HCT116 (cell line): Measurements from ENCODE around the gene TBCD. TPM values are rescaled to one million over a fixed set of nuclear protein-coding genes. Genes with fewer than 3 reads are reported as not detected.

Experiments used
- ATAC-seq: fragments of 200-7000 bp; cut with Tn5 transposase; 2 replicates; pipeline ENCODE4 v1.9.1; 2020; ENCODE audit warnings: mild to moderate bottlenecking, moderate library complexity
- BruUV-seq: library from RNA; stranded (reverse); fragments of 400-500 nt; replicated peaks from 2 replicates; lab custom pipeline; 2021; lab: Mats Ljungman, UMichigan
- CTCF ChIA-PET: fragments of 300-600 bp; sonication (Branson Sonifier 250); formaldehyde crosslinking; loops from one replicate; lab custom pipeline; 2021; ENCODE audit warnings: antibody characterized with exemption; lab: Charles Lee
- POLR2A ChIA-PET: fragments of 300-600, 350-600 bp; sonication (Branson Sonifier 250); formaldehyde crosslinking; loops from one replicate; lab custom pipeline; 2021; ENCODE audit warnings: antibody characterized with exemption; lab: Charles Lee
- RAD21 ChIA-PET, 2 experiments: fragments of 300-600 bp; sonication (Branson Sonifier 250); formaldehyde crosslinking; loops; one replicate each; lab custom pipeline; 2023; ENCODE audit warnings: low total read pairs in 2 of 2; ENCODE audit not compliant: uncharacterized antibody in 2 of 2, unreplicated experiment in 2 of 2, low non-redundant PET in 1 of 2; lab: Charles Lee
- DNase-seq: peaks from one replicate; pipeline ENCODE4 v3.0.0-alpha.2; 2010; ENCODE audit warnings: low read depth, low spot score
- H2AFZ ChIP-seq: fragments of 200-600 bp; shearing (Covaris generic), sonication (generic); 2 replicates; pipeline ENCODE4 v1.6.1; 2017; ENCODE audit warnings: low read depth, mixed run types, mixed read lengths, antibody characterized with exemption, low read length; ENCODE audit not compliant: poor library complexity, severe bottlenecking
- H3K27ac ChIP-seq: 2 replicates; pipeline ENCODE4 v1.5.1; 2012; ENCODE audit warnings: low read depth, low read length
- H3K27me3 ChIP-seq: fragments of 200-600 bp; sonication (generic); 2 replicates; pipeline ENCODE4 v1.6.1; 2016; ENCODE audit warnings: mixed run types, low read length, mixed read lengths; ENCODE audit not compliant: insufficient read depth
- H3K36me3 ChIP-seq, 2 experiments: fragments of 200-500 bp in 1 of 2; fragments of 200-600 bp in 1 of 2; sonication (Bioruptor generic) in 1 of 2; sonication (generic) in 1 of 2; 2 replicates each; pipeline versions ENCODE4 v1.5.1 to v1.6.1; 2014 to 2016; ENCODE audit warnings: low read length in 2 of 2, inconsistent platforms in 1 of 2, mixed read lengths in 1 of 2, mixed run types in 1 of 2; ENCODE audit not compliant: insufficient read depth in 2 of 2, control insufficient read depth in 1 of 2
- H3K4me1 ChIP-seq, 2 experiments: fragments of 200-600 bp in 1 of 2; sonication (generic) in 1 of 2; 2 replicates each; pipeline versions ENCODE4 v1.5.1 to v1.6.1; 2012 to 2017; ENCODE audit warnings: low read length in 2 of 2, inconsistent platforms in 1 of 2, mild to moderate bottlenecking in 1 of 2, mixed read lengths in 1 of 2, mixed run types in 1 of 2, moderate library complexity in 1 of 2; ENCODE audit not compliant: insufficient read depth in 2 of 2, control insufficient read depth in 1 of 2
- H3K4me2 ChIP-seq: fragments of 200-600 bp; sonication (generic); 2 replicates; pipeline ENCODE4 v1.6.1; 2017; ENCODE audit warnings: mixed run types, low read length, mixed read lengths
- H3K4me3 ChIP-seq, 2 experiments: fragments of 200-600 bp in 1 of 2; sonication (generic) in 1 of 2; replicated peaks in 1 of 2; 2 replicates each; pipeline ENCODE4 v1.5.1; 2011 to 2016; ENCODE audit warnings: low read length in 2 of 2, control low read depth in 1 of 2, low read depth in 1 of 2, mild to moderate bottlenecking in 1 of 2, mixed read lengths in 1 of 2, mixed run types in 1 of 2
- H3K79me2 ChIP-seq: fragments of 200-600 bp; sonication (generic); 2 replicates; pipeline ENCODE4 v1.6.1; 2017; ENCODE audit warnings: mild to moderate bottlenecking, mixed run types, low read length, moderate library complexity, mixed read lengths; ENCODE audit not compliant: insufficient read depth
- H3K9ac ChIP-seq: fragments of 200-600 bp; sonication (generic); 2 replicates; pipeline ENCODE4 v1.6.1; 2016; ENCODE audit warnings: low read length, mixed read lengths
- H3K9me2 ChIP-seq: fragments of 200-600 bp; sonication (generic), shearing (Covaris generic); 2 replicates; pipeline ENCODE4 v1.6.1; 2017; ENCODE audit warnings: mixed run types, mild to moderate bottlenecking, moderate library complexity; ENCODE audit not compliant: insufficient read depth
- H3K9me3 ChIP-seq, 2 experiments: fragments of 200-500 bp in 1 of 2; fragments of 200-600 bp in 1 of 2; sonication (Bioruptor generic) in 1 of 2; sonication (generic) in 1 of 2; 2 replicates each; pipeline ENCODE4 v1.6.1; 2014 to 2017; ENCODE audit warnings: low read length in 2 of 2, mixed read lengths in 2 of 2, inconsistent platforms in 1 of 2, low read depth in 1 of 2, mild to moderate bottlenecking in 1 of 2, mixed run types in 1 of 2, moderate library complexity in 1 of 2; ENCODE audit not compliant: control insufficient read depth in 1 of 2, insufficient read depth in 1 of 2
- H4K20me1 ChIP-seq: fragments of 200-600 bp; sonication (generic), shearing (Covaris generic); 2 replicates; pipeline ENCODE4 v1.6.1; 2017; ENCODE audit warnings: mixed run types, mild to moderate bottlenecking, moderate library complexity; ENCODE audit not compliant: insufficient read depth
- CBX3 ChIP-seq: IDR thresholded peaks from 2 replicates; pipeline ENCODE4 v1.6.1; 2012; ENCODE audit warnings: low read depth
- CEBPB ChIP-seq: IDR thresholded peaks from 2 replicates; pipeline ENCODE4 v1.6.1; 2012; ENCODE audit warnings: low read depth
- ELF1 ChIP-seq: IDR thresholded peaks from 2 replicates; pipeline ENCODE4 v1.6.1; 2012; ENCODE audit warnings: low read depth, borderline replicate concordance
- EZH2 ChIP-seq: fragments of 200-600 bp; sonication (generic); IDR thresholded peaks from 2 replicates; pipeline ENCODE4 v1.6.1; 2017; ENCODE audit warnings: antibody characterized with exemption, mixed run types
- FOSL1 ChIP-seq: IDR thresholded peaks from 2 replicates; pipeline ENCODE4 v1.6.1; 2012; ENCODE audit warnings: low read depth
- JUND ChIP-seq: IDR thresholded peaks from 2 replicates; pipeline ENCODE4 v1.6.1; 2012
- POLR2A ChIP-seq: IDR thresholded peaks from 2 replicates; pipeline ENCODE4 v1.7.0; 2011; ENCODE audit warnings: borderline replicate concordance; ENCODE audit not compliant: insufficient read depth, insufficient read length; ENCODE audit errors: extremely low read depth
- POLR2AphosphoS5 ChIP-seq: IDR thresholded peaks from 2 replicates; pipeline ENCODE4 v1.6.1; 2011; ENCODE audit warnings: mild to moderate bottlenecking, low read depth, low read length, moderate library complexity
- RAD21 ChIP-seq: IDR thresholded peaks from 2 replicates; pipeline ENCODE4 v1.6.1; 2012; ENCODE audit warnings: low read depth, mild to moderate bottlenecking
- SIN3A ChIP-seq: IDR thresholded peaks from 2 replicates; pipeline ENCODE4 v1.6.1; 2012; ENCODE audit warnings: low read depth
- SP1 ChIP-seq: IDR thresholded peaks from 2 replicates; pipeline ENCODE4 v1.6.1; 2012; ENCODE audit warnings: low read depth
- SRF ChIP-seq: IDR thresholded peaks from 2 replicates; pipeline ENCODE4 v1.6.1; 2012; ENCODE audit warnings: low read depth
- TCF7L2 ChIP-seq: IDR thresholded peaks from 2 replicates; pipeline ENCODE4 v1.7.0; 2011; ENCODE audit warnings: borderline replicate concordance, inconsistent platforms; ENCODE audit not compliant: insufficient read depth, insufficient read length; ENCODE audit errors: extremely low read depth
- YY1 ChIP-seq: IDR thresholded peaks from 2 replicates; pipeline ENCODE4 v1.6.1; 2011; ENCODE audit warnings: low read length, low read depth, moderate library complexity, mild to moderate bottlenecking; ENCODE audit not compliant: insufficient replicate concordance; ENCODE audit errors: extremely low read depth
- ZFX ChIP-seq: fragments of 450-650 bp; IDR thresholded peaks from 2 replicates; pipeline ENCODE4 v1.6.1; 2017
- ZNF274 ChIP-seq: fragments of 200-500 bp; sonication (Bioruptor generic); IDR thresholded peaks from 2 replicates; pipeline ENCODE4 v1.6.1; 2014; ENCODE audit warnings: mild to moderate bottlenecking, low read depth, low read length, inconsistent platforms
- intact Hi-C: fragments of 100-400 bp; cut with micrococcal nuclease; formaldehyde crosslinking; loops from 2 replicates; pipeline ENCODE4 v1.10.0; 2022
- total RNA-seq: library from RNA; stranded (reverse); gene quantifications from one replicate; pipeline ENCODE4 v1.2.1, GENCODE V29; 2021; ENCODE audit not compliant: unreplicated experiment
- TF ChIP-seq, protein P1 (sequence below): IDR thresholded peaks from 2 replicates; pipeline ENCODE4 v1.6.1; 2011; ENCODE audit warnings: mild to moderate bottlenecking, low read length, moderate library complexity; ENCODE audit not compliant: insufficient replicate concordance; ENCODE audit errors: extremely low read depth
- TF ChIP-seq, protein P2 (sequence below): IDR thresholded peaks from 2 replicates; pipeline ENCODE4 v1.6.1; 2012

The TBCD gene
- total RNA-seq, 1 experiment from 2014 or later = 152 TPM

DNA sequence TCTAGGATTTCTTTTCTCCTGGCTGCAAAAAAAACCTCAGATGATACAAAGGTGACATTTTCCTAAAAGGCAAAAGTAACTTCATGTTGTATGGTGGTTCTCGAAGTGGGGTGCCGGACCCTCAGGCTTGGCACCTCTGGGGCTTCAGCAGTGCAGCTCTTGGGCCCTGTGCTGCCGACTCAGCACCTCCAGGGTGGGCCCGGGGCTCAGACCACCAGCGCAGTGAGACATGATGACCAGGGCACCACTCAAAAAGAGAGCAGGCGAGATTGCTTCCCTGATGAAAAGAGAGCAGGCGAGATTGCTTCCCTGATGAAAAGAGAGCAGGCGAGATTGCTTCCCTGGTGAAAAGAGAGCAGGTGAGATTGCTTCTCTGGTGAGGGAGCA is 186.6 kb downstream of the TBCD start:
- POLR2A ChIA-PET = no interaction called here
- Histone ChIP-seq H3K27ac (no peak overlapping the region), H3K4me3 (no peak overlapping the region), H3K27me3 (no peaks in the 10 kb centered on the region), H3K4me2 (no peak overlapping the region), H3K36me3 (peaks cover 10 to 38% of the 10 kb centered on the region in 2 experiments; a peak in 3 of 4 replicates), H3K79me2 (no peaks in the 10 kb centered on the region), H3K9me2 (no peaks in the 10 kb centered on the region), H2AFZ (no peak overlapping the region), H3K4me1 (no peaks in the 10 kb centered on the region), H3K9me3 (no peaks in the 10 kb centered on the region), H3K9ac (no peak overlapping the region), H4K20me1 (no peaks in the 10 kb centered on the region)
- intact Hi-C loops = no loop called here
- CTCF ChIA-PET = no interaction called here
- DNase-seq (no peak), ATAC-seq (no peak)
- no TSS peak for BruUV-seq
- no peak for TF ChIP-seq ZFX
- TF ChIP-seq POLR2A = no peak
- no peak for TF ChIP-seq POLR2AphosphoS5
- TF ChIP-seq, protein P1, sequence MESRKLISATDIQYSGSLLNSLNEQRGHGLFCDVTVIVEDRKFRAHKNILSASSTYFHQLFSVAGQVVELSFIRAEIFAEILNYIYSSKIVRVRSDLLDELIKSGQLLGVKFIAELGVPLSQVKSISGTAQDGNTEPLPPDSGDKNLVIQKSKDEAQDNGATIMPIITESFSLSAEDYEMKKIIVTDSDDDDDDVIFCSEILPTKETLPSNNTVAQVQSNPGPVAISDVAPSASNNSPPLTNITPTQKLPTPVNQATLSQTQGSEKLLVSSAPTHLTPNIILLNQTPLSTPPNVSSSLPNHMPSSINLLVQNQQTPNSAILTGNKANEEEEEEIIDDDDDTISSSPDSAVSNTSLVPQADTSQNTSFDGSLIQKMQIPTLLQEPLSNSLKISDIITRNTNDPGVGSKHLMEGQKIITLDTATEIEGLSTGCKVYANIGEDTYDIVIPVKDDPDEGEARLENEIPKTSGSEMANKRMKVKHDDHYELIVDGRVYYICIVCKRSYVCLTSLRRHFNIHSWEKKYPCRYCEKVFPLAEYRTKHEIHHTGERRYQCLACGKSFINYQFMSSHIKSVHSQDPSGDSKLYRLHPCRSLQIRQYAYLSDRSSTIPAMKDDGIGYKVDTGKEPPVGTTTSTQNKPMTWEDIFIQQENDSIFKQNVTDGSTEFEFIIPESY = no peak
- no peak for TF ChIP-seq EZH2
- TF ChIP-seq TCF7L2 = no peak
- no peak for TF ChIP-seq YY1
- no peak for TF ChIP-seq SP1
- no peak for TF ChIP-seq RAD21
- no peak for TF ChIP-seq SIN3A
- no peak for TF ChIP-seq ELF1
- TF ChIP-seq JUND = no peak
- TF ChIP-seq, protein P2, sequence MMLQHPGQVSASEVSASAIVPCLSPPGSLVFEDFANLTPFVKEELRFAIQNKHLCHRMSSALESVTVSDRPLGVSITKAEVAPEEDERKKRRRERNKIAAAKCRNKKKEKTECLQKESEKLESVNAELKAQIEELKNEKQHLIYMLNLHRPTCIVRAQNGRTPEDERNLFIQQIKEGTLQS = no peak
- TF ChIP-seq CBX3 = no peak
- no peak for TF ChIP-seq CEBPB
- no peak for TF ChIP-seq SRF
- TF ChIP-seq ZNF274 = no peak
- TF ChIP-seq FOSL1 = no peak
- RAD21 ChIA-PET = no interaction called here
